HG02884 (cell line): ENCODE measurements around the gene FLVCR1.

Experiments used
- ATAC-seq: cut with Tn5 transposase; IDR thresholded peaks from one replicate; pipeline ENCODE4 v1.9.1; 2021; ENCODE audit warnings: mild to moderate bottlenecking, moderate library complexity; ENCODE audit not compliant: unreplicated experiment

The FLVCR1 gene

DNA sequence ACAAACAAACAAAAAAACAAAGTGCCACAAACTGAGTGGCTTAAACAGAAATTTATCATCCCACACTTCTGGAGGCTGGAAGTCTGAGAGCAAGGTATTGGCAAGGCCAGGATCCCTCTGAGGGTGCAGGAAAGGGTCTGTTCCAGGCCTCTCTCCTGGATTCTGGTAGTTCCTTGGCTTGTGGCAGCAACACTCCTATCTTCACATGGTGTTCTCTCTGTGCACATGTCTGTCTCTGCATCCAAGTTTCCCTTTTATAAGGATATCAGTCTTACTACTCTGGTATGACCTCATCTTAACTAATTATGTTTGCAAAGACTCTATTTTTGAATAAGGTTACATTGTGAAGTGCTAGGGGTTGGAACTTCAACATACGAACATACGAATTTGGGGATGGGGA, 87.0 kb downstream of the FLVCR1 start:
- ATAC-seq, result no peak

DNA sequence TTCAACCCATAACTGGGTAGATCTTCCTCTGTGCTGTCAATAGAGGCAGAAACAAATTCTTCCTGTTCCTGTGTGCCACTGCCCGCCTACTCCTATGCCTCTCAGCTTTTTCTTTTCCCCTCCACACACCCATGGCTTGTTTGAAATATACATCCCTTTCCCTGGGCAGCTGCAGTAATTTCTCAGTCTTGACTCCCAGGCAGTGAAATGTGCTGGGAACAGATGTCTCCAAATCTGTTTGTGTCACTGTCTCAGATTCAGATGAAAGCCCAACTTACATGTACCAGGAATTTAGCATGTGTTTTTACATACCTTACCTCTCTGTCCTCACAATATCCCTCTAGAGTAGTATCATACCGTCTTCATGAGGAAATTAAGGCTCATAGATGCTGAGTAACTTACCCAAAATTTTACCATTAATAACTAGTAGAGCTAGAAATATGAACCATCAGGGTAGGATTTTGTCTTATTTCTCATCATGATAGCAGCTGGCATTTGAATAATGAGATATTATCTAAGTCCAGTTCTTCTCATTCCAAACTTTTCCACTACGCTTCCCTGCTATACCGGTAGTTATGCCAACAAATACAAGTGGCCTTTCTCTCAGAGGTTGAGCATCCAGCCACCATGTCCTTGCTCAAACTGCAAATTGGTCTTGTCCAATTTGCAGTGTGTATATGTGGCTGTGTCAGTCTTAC, 87.5 kb downstream of the FLVCR1 start:
- ATAC-seq, result no peak

DNA sequence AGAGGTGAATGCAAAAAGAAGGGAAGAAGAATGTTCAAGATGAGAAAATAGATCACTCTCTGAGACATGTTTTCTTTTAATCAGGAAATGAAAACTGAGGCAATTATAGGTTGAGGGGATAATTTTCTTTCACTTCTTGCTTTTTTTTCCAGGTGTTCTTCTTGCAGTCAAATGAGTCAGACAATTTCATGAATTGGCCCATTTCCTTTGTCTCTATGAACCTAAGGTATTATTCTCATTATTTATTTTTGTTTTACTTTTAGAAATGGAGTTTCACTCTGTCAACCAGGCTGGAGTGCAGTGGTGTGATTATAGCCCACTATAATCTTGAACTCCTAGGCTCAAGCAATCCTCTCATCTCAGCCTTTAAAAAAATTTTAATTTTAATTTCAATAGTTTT, 88.8 kb downstream of the FLVCR1 start:
- ATAC-seq, result no peak
